ENCODE results near the gene FHL2. TPM values are rescaled to one million over a fixed set of nuclear protein-coding genes. Genes with fewer than 3 reads are reported as not detected.

Gene FHL2
- polyA plus RNA-seq, 1 experiment: 546 TPM

DNA sequence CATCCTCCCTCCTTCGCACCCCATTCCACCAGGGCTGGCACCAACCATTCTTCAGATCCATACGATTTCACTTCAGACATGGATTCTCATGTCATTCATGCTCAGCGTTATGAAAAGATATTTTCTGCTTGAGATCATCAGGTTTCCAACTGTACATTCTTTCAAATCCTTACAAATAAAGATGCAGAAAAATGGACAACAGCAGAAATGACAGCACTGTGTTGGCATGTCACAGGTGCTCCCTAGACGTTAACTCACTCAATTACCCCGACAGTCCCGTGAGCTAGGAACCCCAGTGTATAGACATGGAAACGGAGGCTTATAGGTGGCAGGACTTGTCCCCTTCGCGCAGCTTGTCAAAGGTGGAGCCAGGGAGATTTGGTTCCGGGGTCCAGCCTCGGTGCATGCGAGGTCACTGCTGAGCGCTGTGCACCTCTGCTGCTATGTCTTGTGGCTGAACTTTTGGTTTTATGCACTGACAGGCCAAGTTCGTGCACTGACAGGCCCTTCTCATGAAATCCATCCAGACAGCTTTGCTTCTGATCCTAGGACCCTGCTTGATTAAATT is 17.7 kb downstream of the FHL2 start:
- no peak overlapping the region for H3K4me3 ChIP-seq (ENCODE audit: low read depth, low read length)
- ChIA-PET POLR2A (interaction anchor here (0.5 kb wide), 1 partner anchor 140 kb away, joined by 3 read pairs; no protein-coding TSS in a partner anchor), CTCF (interaction anchor here (0.9 to 1.4 kb wide), 2 partner anchors 12 to 110 kb away, joined by 3 read pairs; no protein-coding TSS in a partner anchor)
- TF ChIP-seq, protein P1, sequence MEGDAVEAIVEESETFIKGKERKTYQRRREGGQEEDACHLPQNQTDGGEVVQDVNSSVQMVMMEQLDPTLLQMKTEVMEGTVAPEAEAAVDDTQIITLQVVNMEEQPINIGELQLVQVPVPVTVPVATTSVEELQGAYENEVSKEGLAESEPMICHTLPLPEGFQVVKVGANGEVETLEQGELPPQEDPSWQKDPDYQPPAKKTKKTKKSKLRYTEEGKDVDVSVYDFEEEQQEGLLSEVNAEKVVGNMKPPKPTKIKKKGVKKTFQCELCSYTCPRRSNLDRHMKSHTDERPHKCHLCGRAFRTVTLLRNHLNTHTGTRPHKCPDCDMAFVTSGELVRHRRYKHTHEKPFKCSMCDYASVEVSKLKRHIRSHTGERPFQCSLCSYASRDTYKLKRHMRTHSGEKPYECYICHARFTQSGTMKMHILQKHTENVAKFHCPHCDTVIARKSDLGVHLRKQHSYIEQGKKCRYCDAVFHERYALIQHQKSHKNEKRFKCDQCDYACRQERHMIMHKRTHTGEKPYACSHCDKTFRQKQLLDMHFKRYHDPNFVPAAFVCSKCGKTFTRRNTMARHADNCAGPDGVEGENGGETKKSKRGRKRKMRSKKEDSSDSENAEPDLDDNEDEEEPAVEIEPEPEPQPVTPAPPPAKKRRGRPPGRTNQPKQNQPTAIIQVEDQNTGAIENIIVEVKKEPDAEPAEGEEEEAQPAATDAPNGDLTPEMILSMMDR (IDR thresholded peaks at IDR 0.05; ENCODE audit: insufficient read depth, low read depth, low read length): no peak
- H3K36me3 ChIP-seq (ENCODE audit: control insufficient read depth, insufficient read depth, low read length): peaks cover 41% of the 10 kb centered on the region
- no peak for DNase-seq (ENCODE audit: low read depth)
- H3K27me3 ChIP-seq (ENCODE audit: control insufficient read depth, insufficient read depth, low read length): no peaks in the 10 kb centered on the region

DNA sequence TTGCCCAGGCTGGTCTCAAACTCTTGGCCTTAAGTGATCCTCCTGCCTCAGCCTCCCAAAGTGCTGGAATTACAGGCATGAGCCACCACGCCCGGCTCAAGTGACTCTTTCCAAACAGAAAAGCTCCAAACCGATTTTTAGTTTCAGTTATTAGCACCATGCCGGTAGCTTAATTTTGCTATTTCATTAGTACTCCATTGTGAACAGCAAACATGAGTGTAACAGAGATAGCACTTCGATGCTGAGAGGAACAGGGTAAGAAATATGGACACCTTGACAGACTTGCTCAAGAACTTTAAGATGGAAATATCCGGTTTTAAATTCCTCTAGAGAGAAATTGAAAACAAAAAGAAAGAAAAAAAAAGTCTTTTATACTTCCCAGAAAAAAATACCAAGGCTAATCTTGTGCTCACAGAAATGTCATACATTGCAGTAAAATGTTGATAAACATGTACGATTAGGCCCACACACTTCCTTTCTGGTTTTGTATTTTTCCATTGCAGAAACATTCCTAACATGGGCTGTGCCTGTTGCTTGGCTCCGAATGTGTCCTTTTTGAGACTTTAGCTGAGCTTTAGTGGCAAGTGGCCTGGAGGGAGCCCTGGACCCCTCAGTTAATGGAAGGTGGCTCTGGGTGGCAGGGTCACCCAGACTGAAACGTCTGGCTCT is 18.3 kb downstream of the FHL2 start:
- Histone ChIP-seq H3K4me3 (ENCODE audit: low read depth, low read length) (no peak overlapping the region), H3K27me3 (ENCODE audit: control insufficient read depth, insufficient read depth, low read length) (no peaks in the 10 kb centered on the region), H3K36me3 (ENCODE audit: control insufficient read depth, insufficient read depth, low read length) (peaks cover 38% of the 10 kb centered on the region)
- ChIA-PET POLR2A (interaction anchor here (0.5 kb wide), 1 partner anchor 140 kb away, joined by 3 read pairs; no protein-coding TSS in a partner anchor), CTCF (interaction anchor here (1.2 to 1.4 kb wide), 2 partner anchors 12 to 111 kb away, joined by 3 to 4 read pairs; no protein-coding TSS in a partner anchor)
- DNase-seq (ENCODE audit: low read depth): no peak
- TF ChIP-seq, protein P1 (IDR thresholded peaks at IDR 0.05; ENCODE audit: insufficient read depth, low read depth, low read length): no peak

DNA sequence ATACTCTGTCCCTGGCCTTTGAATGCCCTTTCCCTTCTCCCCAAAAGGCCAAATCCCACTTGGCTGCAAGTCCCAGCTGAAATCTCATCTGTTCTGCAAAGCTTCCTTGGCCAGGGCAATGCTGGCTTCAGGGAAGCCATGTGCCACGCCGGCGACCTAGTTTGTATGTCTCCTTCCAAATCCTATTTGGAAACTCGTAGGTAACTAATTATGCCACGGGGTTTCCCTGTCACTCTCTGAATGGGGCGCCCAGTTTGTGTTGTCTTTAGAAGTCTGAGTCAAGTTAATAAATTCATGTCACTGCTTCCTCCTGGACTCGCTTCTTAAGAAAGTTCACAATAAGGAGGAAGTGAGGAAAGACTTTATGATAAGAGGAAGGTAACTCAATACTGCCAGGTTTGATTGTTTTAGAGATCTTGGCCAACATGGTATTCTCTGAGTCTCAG is 19.1 kb downstream of the FHL2 start:
- Histone ChIP-seq H3K36me3 (ENCODE audit: control insufficient read depth, insufficient read depth, low read length) (peaks cover 30% of the 10 kb centered on the region), H3K27me3 (ENCODE audit: control insufficient read depth, insufficient read depth, low read length) (no peaks in the 10 kb centered on the region), H3K4me3 (ENCODE audit: low read depth, low read length) (no peak overlapping the region)
- ChIA-PET POLR2A (no interaction called here), CTCF (interaction anchor here (1.2 to 1.4 kb wide), 2 partner anchors 11 to 24 kb away, joined by 3 to 4 read pairs; no protein-coding TSS in a partner anchor)
- TF ChIP-seq, protein P1 (IDR thresholded peaks at IDR 0.05; ENCODE audit: insufficient read depth, low read depth, low read length): no peak
- DNase-seq (ENCODE audit: low read depth): no peak

DNA sequence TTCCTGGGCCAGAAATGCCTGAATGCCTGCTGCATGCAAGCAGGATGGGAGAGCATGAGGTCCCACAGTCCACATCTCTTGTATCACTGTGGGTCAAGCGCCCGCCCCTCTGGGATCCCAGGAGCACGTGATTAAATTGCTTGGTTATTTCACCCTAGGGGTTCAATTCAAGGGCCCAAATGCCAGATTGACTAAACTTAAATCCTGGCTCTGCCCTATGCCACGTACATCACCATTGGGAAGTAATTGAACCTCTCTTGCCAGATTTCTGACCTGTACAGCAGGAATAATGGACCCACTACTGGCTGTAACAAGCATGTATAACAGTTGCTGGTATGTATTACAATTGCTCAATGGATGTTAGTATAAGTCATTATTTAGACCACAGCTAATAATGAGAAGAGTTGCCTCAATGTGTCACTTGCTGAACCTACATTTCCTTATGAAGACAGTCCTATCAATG is 19.9 kb downstream of the FHL2 start:
- Histone ChIP-seq H3K36me3 (ENCODE audit: control insufficient read depth, insufficient read depth, low read length) (peaks cover 33% of the 10 kb centered on the region), H3K27me3 (ENCODE audit: control insufficient read depth, insufficient read depth, low read length) (no peaks in the 10 kb centered on the region), H3K4me3 (ENCODE audit: low read depth, low read length) (no peak overlapping the region)
- CTCF ChIA-PET: interaction anchor here (1.4 kb wide), 1 partner anchor 25 kb away, joined by 3 read pairs; no protein-coding TSS in a partner anchor
- TF ChIP-seq, protein P1 (IDR thresholded peaks at IDR 0.05; ENCODE audit: insufficient read depth, low read depth, low read length): no peak
- POLR2A ChIA-PET: no interaction called here
- no peak for DNase-seq (ENCODE audit: low read depth)

DNA sequence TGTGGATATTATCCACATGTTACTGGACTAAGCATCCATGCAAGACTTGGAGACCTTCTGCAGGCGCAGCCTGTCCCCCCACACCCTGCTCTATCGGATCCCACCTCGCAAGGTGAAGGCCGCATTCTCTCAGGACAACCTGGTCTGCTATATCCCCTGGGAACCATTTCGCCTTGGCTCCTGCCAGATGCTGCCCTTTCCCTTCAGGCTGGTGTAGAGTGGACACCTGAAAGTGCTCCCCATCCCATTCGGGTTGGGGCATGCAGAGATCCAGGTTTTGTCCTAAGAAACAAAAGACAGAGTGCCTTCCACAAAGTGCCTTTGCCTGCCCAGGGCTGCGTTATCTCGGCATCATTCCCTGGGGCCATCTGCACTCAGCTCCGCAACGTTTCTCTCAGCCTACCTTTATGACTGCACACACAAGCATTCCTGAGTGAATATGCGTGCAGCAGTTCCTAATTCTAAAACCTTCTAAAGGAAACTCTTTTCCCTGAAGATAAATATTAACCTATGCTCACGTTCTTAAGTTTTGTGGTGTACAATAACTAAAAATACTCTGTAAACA is 20.5 kb downstream of the FHL2 start:
- Histone ChIP-seq H3K27me3 (ENCODE audit: control insufficient read depth, insufficient read depth, low read length) (no peaks in the 10 kb centered on the region), H3K36me3 (ENCODE audit: control insufficient read depth, insufficient read depth, low read length) (peaks cover 33% of the 10 kb centered on the region), H3K4me3 (ENCODE audit: low read depth, low read length) (no peak overlapping the region)
- TF ChIP-seq, protein P1 (IDR thresholded peaks at IDR 0.05; ENCODE audit: insufficient read depth, low read depth, low read length): no peak
- CTCF ChIA-PET: no interaction called here
- POLR2A ChIA-PET: no interaction called here
- DNase-seq (ENCODE audit: low read depth): no peak
